HL-60 (cell line): ENCODE measurements around the gene GPS1.

Experiments
- CTCF ChIP-seq: IDR thresholded peaks from one replicate; pipeline ENCODE4 v1.5.1; 2011; ENCODE audit warnings: low read length, control low read depth, inconsistent platforms; ENCODE audit not compliant: insufficient read depth
- POLR2AphosphoS5 ChIP-seq: IDR thresholded peaks from 2 replicates; pipeline ENCODE4 v1.6.1; 2012; ENCODE audit warnings: low read depth
- SPI1 ChIP-seq: IDR thresholded peaks from 2 replicates; pipeline ENCODE4 v1.6.1; 2012; ENCODE audit warnings: low read depth, mild to moderate bottlenecking, borderline replicate concordance

GRCh38 chr17:82085931-82086764, 34.5 kb downstream of the GPS1 start:
- no peak for TF ChIP-seq CTCF
- TF ChIP-seq SPI1: no peak
- TF ChIP-seq POLR2AphosphoS5: peak; percentile 40; the same call in 1 of the 2 replicates
